Lung (tissue), 12 donors: ENCODE data around the gene GSTM5. TPM values are rescaled to one million over a fixed set of nuclear protein-coding genes. Genes with fewer than 3 reads are reported as not detected.
"Not testable (repeated sequence)": the region's sequence is repeated elsewhere in the genome, so short reads cannot be mapped to it uniquely, and the experiment has no call there.

Source experiments
- ATAC-seq: fragments of 200-7000 bp; cut with Tn5 transposase; one replicate; pipeline ENCODE4 v1.9.1; 2020; ENCODE audit warnings: moderate number of reproducible peaks; ENCODE audit not compliant: insufficient read depth, low FRiP score
- DNase-seq, 3 donors: peaks; one replicate each; pipeline ENCODE4 v3.0.0-alpha.2; 2013 to 2017
- H3K27ac ChIP-seq, 2 donors: one replicate each; pipeline ENCODE4 v1.5.1; 2013; ENCODE audit warnings: mild to moderate bottlenecking in 2 of 2, moderate library complexity in 2 of 2, control low read depth in 1 of 2, inconsistent platforms in 1 of 2, low read depth in 1 of 2, low read length in 1 of 2
- H3K27me3 ChIP-seq, 3 donors: one replicate each; pipeline ENCODE4 v1.5.1; 2013; ENCODE audit warnings: low read length in 2 of 3; ENCODE audit not compliant: control insufficient read depth in 3 of 3, insufficient read depth in 3 of 3
- H3K36me3 ChIP-seq, 4 donors: one replicate each; pipeline ENCODE4 v1.5.1; 2013; ENCODE audit warnings: low read length in 4 of 4, mild to moderate bottlenecking in 1 of 4, moderate library complexity in 1 of 4; ENCODE audit not compliant: control insufficient read depth in 4 of 4, insufficient read depth in 4 of 4
- H3K4me1 ChIP-seq, 5 donors: one replicate each; pipeline ENCODE4 v1.5.1; 2013; ENCODE audit warnings: low read length in 5 of 5, mild to moderate bottlenecking in 2 of 5, moderate library complexity in 1 of 5; ENCODE audit not compliant: control insufficient read depth in 5 of 5, insufficient read depth in 5 of 5
- H3K4me3 ChIP-seq: one replicate; pipeline ENCODE4 v1.5.1; 2013; ENCODE audit warnings: mild to moderate bottlenecking, control low read depth, moderate library complexity
- H3K9ac ChIP-seq, 2 donors: one replicate each; pipeline ENCODE4 v1.5.1; 2013; ENCODE audit warnings: low read length in 2 of 2, control low read depth in 1 of 2; ENCODE audit not compliant: insufficient read depth in 1 of 2
- H3K9me3 ChIP-seq, 4 donors: one replicate each; pipeline ENCODE4 v1.5.1; 2013; ENCODE audit warnings: low read length in 3 of 4, mild to moderate bottlenecking in 1 of 4, moderate library complexity in 1 of 4; ENCODE audit not compliant: control insufficient read depth in 4 of 4, insufficient read depth in 3 of 4
- WGBS, 2 donors: extraction: QIAGEN DNeasy Blood & Tissue Kit; methylation state at CpG; one replicate each; pipeline ENCODE4 v1.1.7; 2013; 5-methylcytosine and 5-hydroxymethylcytosine counted together
- polyA plus RNA-seq, 2 donors: library from polyadenylated mRNA; stranded (reverse); fragments of 200-250 nt; gene quantifications; one replicate each; pipeline ENCODE4 v1.2.1, GENCODE V29; 2013
- total RNA-seq, 2 donors: library from RNA; depleted of rRNA in 1 of 2; stranded (reverse); fragments of >200 nt in 1 of 2; gene quantifications; one replicate each; pipeline ENCODE4 v1.2.1, GENCODE V29; 2014 to 2021
- TF ChIP-seq, protein P1 (sequence below): IDR thresholded peaks from 2 replicates; pipeline ENCODE4 v1.5.1; 2012; ENCODE audit warnings: mild to moderate bottlenecking; ENCODE audit errors: control extremely low read depth, extremely low read depth
- donor health status: control.
- donor health status: control.
- donor health status: Bipolar disorder and iron deficiency.
- donor health status: healthy.
- donor health status: DM: yes; HTN: yes; CAD: no.

GSTM5 gene
- total and polyA plus RNA-seq, 4 donors: 2.9 to 23.7 (median 7.0) TPM

GRCh38 chr1:109687641-109688499 is 24.2 kb upstream of the GSTM5 start, which contains the start of gene GSTM1:
Gene GSTM1 (plus strand): TSS chr1:109687817. CDS start chr1:109687874, 57 bp downstream.
- H3K27ac ChIP-seq: peak within 1 kb of the TSS in 1 of 2 donors; percentile 93

GRCh38 chr1:109689844-109690405 is 22.1 kb upstream of the GSTM5 start:
- Histone ChIP-seq H3K36me3 (peaks cover 0 to 19% (median 0%) of the 10 kb centered on the region in 4 donors), H3K4me3 (no peak overlapping the region), H3K27ac (no peak overlapping the region), H3K4me1 (peaks cover 0 to 2% (median 0%) of the 10 kb centered on the region in 5 donors), H3K27me3 (no peaks in the 10 kb centered on the region), H3K9ac (no peak overlapping the region), H3K9me3 (no peaks in the 10 kb centered on the region)
- no peak for ATAC-seq
- TF ChIP-seq, protein P1, sequence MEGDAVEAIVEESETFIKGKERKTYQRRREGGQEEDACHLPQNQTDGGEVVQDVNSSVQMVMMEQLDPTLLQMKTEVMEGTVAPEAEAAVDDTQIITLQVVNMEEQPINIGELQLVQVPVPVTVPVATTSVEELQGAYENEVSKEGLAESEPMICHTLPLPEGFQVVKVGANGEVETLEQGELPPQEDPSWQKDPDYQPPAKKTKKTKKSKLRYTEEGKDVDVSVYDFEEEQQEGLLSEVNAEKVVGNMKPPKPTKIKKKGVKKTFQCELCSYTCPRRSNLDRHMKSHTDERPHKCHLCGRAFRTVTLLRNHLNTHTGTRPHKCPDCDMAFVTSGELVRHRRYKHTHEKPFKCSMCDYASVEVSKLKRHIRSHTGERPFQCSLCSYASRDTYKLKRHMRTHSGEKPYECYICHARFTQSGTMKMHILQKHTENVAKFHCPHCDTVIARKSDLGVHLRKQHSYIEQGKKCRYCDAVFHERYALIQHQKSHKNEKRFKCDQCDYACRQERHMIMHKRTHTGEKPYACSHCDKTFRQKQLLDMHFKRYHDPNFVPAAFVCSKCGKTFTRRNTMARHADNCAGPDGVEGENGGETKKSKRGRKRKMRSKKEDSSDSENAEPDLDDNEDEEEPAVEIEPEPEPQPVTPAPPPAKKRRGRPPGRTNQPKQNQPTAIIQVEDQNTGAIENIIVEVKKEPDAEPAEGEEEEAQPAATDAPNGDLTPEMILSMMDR: no peak
- WGBS, 2 donors: 84% methylated on average over 6 of the region's 6 CpGs; no CpG with 5 or more reads in 1 of the 2 donors
- no peak for DNase-seq

More at GRCh38 chr1:109687641-109688499, 24.2 kb upstream of the GSTM5 start, which contains the start of gene GSTM1:
- Histone ChIP-seq H3K9ac (no peak within 1 kb of the TSS), H3K4me3 (peak within 1 kb of the TSS; percentile 71), H3K9me3 (no peaks in the 10 kb centered on the region), H3K36me3 (peaks cover 0 to 19% (median 0%) of the 10 kb centered on the region in 4 donors), H3K27me3 (no peaks in the 10 kb centered on the region), H3K4me1 (peaks cover 0 to 2% (median 0%) of the 10 kb centered on the region in 5 donors)
- WGBS, 2 donors: 1% methylated on average over 46 of the region's 46 CpGs; no CpG with 5 or more reads in 1 of the 2 donors
- DNase-seq (peak in 1 of 3 donors; percentile 93), ATAC-seq (no peak)
- TF ChIP-seq, protein P1: peak; percentile 55

DNA sequence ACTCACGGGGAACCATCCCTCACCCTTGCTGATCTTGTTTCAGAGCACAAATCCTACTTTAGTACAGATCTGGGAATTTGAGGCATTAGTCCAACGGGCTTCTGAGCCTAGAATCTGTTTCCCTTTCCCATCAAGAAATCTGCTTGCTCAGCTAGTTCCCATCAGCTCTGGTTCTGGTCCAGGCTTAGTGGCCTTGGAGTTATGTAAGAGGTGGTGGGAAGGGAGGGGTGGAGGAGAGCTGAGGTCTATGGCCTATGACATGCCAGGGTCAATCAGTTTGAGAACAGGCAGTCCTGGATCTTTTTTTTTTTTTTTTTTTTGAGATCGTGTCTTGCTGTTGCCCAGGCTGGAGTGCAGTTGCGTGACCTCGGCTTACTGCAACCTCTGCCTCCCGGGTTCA is 20.3 kb upstream of the GSTM5 start:
- Histone ChIP-seq H3K27ac (peak overlapping the region in 1 of 2 donors; percentile 22), H3K9me3 (no peaks in the 10 kb centered on the region), H3K27me3 (no peaks in the 10 kb centered on the region), H3K36me3 (peaks cover 0 to 24% (median 0%) of the 10 kb centered on the region in 4 donors), H3K9ac (no peak overlapping the region), H3K4me1 (peaks cover 0 to 2% (median 0%) of the 10 kb centered on the region in 5 donors), H3K4me3 (no peak overlapping the region)
- DNase-seq: no peak
- WGBS, 2 donors: 64% methylated on average over 6 of the region's 6 CpGs; no CpG with 5 or more reads in 1 of the 2 donors
- ATAC-seq: no peak
- TF ChIP-seq, protein P1: no peak

DNA sequence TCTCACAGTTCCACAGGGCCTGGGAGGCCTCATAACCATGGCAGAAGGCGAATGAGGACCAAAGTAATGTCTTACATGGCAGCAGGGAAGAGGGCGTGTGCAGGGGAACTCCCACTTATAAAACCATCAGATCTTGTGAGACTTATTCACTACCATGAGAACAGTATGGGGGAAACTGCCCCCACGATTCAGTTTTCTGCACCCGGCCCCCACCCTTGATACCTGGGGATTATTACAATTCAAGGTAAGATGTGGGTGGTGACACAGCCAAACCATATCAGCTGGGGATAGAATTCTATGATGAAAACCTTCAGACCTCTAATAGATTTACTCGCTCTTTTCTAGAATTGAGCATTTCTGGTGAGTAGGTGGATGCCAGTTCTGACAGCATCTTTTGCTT is 17.7 kb upstream of the GSTM5 start:
- not testable (repeated sequence) for H3K27me3 ChIP-seq, DNase-seq, H3K9ac ChIP-seq, ATAC-seq, H3K4me1 ChIP-seq, H3K4me3 ChIP-seq, H3K27ac ChIP-seq, H3K9me3 ChIP-seq
- WGBS, 2 donors: 92% methylated on average over 5 of the region's 5 CpGs; no CpG with 5 or more reads in 1 of the 2 donors
- peaks cover 0 to 20% (median 0%) of the 10 kb centered on the region in 4 donors for H3K36me3 ChIP-seq

GRCh38 chr1:109695138-109695537 is 16.9 kb upstream of the GSTM5 start:
- not testable (repeated sequence) for H3K9me3 ChIP-seq, H3K9ac ChIP-seq, H3K27ac ChIP-seq, ATAC-seq, DNase-seq, H3K4me1 ChIP-seq, H3K27me3 ChIP-seq, H3K4me3 ChIP-seq
- peaks cover 0 to 17% (median 0%) of the 10 kb centered on the region in 4 donors for H3K36me3 ChIP-seq
- 93% methylated on average over 3 of the region's 3 CpGs; no CpG with 5 or more reads in 1 of the 2 donors for WGBS, 2 donors
